NCI-H345 treated with DMSO at 0.1 percent for 48 hours (cell line): ENCODE results near the gene CHD2.
A peak's percentile ranks its signal among the peaks of the same experiment; 100 is the strongest.
"Not testable (repeated sequence)": the region's sequence is repeated elsewhere in the genome, so short reads cannot be mapped to it uniquely, and the experiment has no call there.

Source experiments
- DNase-seq: peaks from one replicate; lab custom pipeline; 2025; ENCODE audit not compliant: unreplicated experiment; lab: John Stamatoyannopoulos, UW

Gene CHD2

DNA sequence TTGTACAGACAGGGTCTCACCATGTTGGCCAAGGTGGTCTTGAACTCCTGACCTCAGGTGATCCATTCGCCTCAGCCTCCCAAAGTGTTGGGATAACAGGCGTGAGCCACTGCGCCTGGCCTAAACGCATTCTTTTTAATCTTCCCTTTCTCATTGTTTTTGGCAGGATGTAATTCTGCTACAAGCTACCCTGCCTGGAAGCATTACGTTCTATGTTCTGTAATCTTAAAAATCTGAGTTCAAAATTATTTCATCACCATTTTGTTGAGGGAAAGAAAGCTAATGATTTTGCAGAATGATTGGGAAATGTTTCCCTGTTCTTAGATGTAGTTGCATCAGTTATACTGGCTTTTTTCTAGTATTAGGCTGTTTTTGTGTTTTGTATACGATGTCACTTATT, 117.4 kb downstream of the CHD2 start:
- DNase-seq: no peak

DNA sequence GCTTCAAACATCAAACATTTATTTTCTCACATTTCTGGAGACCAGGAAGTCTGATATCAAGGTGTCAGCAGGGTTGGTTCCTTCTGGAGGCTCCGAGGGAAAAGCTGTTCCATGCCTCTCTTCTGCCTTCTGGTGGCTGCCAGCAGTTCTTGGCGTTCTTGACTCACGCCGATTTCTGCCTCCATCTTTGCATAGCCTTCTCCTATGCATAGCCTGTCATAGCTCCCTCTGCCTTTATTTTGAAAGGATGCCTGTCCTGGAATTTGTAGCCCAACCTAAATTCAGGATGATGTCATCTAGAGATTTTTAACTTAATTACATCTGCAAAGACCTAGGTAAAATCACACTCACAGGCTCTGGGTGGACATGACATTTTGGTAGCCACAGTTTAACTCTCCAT, 118.5 kb downstream of the CHD2 start:
- no peak for DNase-seq

DNA sequence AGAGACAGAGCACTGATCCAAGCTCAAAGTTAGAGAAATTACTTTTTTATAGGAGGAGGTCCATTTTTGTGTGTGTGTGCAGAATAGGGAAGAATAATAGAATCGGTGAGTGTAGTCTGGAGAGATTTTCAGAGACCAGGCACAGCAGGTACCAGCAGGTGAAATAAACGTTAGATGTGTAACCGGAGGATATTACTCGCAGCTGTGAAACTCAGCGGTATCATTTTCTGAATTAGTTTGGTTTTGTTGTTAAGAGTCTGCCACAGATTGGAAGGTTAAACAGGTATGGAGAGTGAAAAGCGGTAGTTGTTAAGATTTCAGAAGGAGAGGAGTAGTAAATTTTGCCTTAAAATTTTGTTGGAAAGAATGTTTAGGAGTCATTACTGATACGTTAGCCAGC, 119.0 kb downstream of the CHD2 start:
- no peak for DNase-seq

DNA sequence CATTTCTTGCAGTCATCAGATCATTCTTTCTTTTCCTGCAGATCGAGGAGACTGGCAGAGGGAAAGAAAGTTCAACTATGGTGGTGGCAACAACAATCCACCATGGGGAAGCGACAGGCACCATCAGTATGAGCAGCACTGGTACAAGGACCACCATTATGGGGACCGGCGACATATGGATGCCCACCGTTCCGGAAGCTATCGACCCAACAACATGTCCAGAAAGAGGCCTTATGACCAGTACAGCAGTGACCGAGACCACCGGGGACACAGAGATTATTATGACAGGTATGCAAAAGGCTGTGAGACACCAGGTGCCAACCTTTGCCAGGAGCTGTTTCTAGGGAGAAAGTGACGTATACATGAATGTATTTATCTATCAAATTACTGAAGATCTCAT, 119.8 kb downstream of the CHD2 start:
- DNase-seq: no peak

DNA sequence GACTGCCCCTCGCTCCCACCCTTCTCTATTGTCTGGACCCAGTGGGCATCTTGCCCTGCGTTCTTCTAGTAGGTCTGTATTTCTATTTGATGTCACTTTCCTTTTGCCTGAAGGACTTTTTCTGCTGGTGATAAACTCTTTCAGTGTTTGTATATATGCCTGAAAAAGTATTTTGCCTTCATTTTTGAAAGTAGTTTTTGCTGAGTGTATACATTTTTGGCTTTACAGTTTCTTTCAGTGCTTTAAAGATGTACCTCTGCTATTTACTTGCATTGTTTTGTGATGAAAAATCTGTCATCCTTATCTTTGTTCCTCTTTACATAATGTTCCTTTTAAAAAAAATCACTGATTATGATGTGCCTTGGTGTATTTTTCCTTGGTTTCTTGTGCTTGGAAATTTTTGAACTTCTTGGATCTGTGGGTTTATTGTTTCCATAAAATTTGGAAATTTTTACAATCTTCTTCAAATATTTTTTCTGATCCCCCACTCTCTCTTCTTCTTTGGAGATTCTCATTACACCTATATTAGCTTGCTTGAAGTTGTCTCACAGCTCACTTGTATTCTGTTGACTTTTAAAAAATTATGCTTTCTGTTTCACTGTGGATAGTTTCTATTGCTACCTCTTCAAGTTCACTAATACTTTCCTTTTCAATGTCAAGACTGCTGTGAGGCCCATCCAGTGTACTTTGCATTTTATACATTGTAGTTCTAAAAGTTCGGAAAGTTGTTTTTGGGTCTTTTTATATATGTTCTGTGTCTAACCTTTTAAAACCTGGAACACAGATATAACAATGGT, 121.0 kb downstream of the CHD2 start:
- DNase-seq: no peak

DNA sequence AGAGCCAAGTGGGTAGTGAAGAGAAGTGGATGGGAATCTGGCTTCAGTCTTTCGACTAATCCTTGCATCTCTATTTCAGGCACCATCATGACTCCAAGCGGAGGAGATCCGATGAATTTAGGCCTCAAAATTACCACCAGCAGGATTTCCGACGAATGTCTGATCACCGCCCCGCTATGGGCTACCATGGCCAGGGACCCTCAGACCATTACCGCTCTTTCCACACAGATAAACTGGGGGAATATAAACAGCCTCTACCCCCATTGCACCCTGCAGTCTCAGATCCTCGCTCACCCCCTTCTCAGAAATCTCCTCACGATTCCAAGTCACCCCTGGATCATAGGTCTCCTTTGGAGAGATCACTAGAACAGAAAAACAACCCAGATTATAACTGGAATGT, 124.2 kb downstream of the CHD2 start:
- no peak for DNase-seq

DNA sequence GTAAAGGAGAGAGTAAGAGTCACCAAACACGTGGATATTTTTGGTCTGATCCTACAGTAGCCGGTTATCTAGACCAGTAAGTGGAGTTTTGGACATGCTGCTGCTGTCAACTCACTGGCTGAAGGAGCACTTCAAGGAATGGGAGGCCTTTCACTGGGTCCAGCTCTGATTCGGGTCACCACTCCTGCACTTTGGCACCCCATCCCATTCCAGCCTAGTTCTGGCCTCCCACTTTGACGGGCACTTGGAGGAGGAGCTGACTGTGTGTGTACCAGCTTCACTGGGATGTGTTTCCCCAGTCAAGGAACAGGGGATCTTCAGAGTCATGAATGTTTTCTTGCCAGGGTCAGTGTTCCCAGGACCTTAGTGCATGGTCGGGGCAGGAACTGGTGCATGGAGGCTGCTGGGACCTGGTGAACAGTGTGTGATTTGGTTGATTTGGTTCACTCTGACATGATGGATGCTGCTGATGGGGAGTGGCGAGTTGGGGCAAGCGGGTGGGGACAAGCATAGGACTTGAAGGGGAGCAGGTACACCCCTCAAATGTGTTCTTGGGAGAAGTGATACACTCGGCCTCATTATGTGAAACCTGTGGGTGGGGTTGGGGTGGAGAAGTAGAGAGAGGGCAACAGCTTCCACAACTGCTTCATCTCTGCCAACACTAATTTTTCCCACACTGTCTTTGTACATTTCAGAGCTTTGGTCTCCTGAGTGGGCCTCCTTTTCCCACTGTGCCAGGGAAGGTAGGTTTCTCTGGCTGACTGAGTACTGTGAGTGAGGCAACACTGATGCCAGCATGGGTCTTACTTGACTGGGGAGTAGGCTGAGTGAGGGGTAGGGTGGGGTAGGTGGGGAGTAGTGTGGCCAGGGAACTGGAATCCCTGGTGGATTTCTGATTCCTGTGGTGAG, 124.8 kb downstream of the CHD2 start:
- no peak for DNase-seq

DNA sequence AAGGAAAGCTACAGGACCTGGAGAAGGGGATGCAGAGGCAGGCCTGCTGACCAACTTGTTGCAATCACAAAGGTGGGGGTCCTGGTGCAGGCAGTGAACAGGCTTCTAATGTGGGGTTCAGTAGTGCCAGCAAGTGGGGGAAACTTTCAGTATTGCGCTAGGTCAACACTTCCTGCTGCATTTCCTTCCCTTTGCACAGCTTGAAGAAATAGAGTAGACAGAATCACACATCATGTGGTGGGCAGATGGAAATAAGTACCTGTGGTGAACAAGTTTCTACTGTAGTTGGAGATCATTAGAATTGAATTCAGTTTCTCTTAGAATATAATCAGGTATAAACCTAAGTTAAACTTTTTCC, 125.5 kb downstream of the CHD2 start:
- no peak for DNase-seq

DNA sequence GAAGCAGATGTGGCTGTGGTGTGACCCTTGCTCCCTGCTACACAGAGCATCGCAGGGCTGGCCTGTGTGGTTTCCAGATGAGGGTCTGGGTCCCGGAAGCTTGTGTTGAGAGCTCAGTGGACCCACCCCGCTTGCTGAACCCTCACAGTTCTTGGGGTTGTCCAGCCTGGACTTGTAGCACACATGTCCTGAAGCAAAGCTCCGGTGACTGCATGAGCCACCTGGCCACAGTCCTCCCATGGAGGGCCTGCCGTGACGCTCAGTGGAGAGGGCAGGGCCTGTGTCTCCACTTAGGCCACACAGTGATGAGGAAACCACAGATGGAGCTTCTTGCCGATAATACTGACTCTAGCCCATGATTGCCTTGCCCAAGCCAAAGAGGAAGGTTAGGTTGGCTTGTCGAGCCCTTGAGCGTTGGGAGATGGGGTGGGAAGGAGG, 126.3 kb downstream of the CHD2 start:
- DNase-seq: no peak

DNA sequence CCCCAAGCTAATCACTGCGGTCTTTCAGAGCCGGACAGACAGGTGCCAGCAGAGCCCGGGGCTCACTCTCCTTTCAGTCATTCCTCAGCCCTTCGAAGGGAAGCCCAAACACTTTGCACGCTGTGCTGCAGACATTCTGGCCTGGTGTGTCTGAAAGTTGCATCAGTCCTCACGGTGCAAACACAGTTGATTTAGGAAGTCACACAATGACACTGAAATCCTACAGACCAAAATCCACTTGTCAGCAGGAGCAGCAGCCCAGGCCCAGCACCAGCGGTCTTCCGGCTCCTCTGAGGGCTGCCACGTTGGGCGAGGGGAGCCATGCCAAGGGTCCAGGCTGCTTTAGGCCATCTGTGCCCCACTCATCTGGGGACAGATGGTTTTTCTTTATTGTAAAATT, 127.3 kb downstream of the CHD2 start:
- no peak for DNase-seq

DNA sequence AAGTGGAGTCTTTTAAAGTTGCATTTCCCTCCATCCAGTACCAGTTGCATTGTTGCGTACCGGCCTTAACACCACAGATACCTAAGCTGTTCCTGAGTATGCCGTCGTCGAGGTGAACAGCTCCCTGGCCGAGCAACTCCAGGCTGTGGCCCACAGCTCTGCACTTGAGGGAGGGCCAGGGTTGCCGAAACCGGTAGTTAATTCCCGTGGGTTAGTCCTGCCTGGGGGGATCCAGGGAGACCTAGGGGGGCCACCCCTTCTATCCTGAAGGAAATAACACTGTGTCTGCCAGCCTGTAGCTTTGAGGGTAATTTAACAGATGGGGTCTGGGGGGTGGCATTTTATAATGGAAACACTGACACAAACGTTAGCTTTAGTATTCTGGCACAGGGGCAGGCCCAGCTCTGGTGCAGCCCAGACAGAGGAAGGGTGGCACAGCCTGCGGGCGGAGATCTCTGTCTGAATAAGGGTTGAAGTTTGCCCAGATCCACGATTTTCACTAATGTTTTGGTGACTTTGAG, 128.0 kb downstream of the CHD2 start:
- no peak for DNase-seq

DNA sequence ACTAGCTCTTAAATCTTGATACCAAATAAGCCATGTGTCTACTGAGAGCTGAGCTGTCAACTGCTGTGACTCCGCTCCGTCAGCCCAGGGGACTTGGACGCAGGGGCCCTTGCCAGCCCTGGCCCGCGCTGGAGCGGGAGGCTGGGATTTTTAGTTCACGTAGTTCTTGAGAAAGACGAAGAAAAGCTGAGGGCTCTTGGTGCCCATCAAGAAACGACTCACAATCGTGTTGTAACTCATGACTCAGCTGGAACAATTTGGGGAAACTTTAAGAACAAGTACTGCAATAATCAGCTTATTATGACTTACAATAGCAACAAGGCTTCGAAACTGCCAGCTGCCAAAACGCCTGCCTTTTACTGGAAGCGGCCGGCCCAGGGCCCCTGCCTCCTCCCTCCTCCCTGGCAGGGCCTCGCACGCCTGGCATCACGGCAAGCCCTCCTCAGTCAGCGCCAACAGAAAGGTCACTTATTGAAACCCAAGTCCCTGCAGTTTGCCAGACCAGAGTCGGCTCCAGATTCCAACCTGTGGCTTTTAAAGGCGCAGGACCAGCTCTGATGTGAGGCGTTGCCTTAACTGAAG, 128.6 kb downstream of the CHD2 start:
- no peak for DNase-seq

DNA sequence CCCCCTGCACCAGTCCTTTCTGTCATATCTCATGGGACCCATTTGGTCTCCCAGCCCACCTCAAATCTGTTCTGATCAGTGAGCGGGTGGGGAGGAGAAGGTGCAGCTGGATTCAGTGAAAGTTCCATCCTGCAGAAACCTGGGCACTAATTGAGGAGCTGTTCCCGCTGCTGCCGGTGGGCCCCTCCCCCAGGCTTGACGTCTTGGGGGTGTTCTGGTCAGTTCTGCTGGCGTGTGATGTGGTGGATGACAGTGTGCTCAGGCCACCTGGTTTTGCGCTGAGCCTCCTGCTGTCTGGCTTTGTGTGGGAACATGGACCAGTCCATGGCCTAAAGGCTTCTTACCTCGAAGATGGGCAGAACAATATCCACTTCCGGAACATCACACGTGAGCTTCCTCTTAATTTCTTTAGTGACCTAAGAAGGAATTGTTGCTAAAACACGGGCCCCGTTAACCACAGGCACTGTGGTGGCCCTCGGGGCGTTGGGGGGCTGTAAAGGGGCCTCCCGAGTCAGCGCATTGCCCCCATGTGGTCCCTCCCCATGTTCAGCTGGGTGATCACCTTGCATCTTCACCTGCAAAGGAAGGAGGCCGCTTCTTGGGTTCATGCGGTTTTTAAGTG, 129.2 kb downstream of the CHD2 start:
- DNase-seq: no peak

DNA sequence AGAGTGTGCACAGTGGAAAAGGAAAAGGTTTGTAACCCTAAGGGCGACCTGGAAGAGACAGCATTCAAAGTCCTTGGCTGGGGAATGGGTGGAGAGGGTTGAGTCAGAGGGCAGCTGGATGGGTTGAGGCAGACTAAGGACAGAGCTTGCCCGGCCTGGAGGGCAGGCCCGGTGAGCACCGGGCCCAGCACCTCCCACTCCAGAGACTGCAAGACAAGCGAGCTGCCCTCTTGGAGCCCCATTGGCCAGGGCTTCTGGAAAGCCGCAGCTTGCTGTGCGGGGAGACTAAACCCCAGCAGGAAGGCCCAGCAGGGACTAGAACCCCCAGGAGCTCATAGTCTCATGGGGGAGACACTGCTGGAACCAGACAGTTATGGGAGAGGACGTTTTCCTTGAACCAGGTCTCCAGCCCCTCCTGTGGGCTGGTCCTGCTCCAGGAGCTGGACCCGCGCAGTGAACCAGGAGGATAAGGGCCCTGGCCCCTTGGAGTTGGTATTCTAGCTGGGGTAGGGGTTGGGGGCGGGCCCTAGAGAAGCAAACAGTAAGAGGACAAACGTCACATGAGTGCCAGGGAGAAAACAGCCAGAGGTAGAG, 129.8 kb downstream of the CHD2 start:
- no peak for DNase-seq

DNA sequence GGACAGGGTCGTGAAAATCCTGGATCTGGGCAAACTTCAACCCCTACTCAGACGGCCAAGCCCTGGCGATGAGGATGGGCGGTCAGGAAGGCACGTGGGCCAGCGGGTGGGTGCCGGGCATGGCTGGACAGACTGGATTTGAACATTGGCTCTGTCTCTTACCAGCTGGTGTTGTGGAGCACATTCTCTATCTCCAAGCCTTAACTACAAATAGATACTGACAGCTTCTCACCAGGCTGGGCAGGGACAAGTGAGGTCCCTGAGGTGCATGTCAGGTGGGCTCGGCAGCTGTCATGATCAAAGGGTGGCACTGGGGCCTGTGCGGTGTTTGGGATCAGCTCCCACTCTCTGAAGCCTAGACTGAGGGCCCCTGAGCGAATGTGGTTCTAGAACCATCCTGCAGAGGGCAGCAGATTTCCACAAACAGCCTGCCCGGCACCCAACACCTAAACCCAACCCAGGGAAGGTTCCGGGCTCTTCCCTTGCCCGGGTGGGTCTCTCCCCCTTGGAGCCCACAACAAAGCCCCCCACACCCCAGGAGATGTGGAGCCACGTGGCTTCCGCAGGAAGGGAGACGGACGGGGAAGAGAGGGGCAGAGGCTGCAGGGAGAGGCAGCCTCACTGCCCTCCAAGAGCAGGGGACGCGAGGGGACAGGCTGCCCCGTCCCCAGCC, 130.4 kb downstream of the CHD2 start:
- DNase-seq: peak; percentile 27

DNA sequence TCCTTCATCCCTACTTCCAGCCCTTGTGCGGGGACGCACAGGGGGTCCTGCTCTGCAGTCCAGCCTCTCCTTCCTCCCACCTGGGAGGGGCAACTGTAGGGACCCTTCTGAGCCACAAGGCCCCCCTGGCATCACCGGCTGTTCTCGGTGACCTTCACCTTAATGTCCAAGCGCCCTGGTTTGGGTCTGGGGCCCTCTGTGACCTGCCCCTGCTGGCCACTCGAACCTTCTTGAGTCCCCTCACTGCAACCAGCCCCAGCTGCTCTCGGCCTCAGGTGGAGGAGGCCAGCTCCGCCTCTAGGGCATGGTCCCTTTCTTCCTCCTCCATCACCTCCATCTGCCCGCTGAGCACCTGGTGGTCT, 131.0 kb downstream of the CHD2 start:
- no peak for DNase-seq

DNA sequence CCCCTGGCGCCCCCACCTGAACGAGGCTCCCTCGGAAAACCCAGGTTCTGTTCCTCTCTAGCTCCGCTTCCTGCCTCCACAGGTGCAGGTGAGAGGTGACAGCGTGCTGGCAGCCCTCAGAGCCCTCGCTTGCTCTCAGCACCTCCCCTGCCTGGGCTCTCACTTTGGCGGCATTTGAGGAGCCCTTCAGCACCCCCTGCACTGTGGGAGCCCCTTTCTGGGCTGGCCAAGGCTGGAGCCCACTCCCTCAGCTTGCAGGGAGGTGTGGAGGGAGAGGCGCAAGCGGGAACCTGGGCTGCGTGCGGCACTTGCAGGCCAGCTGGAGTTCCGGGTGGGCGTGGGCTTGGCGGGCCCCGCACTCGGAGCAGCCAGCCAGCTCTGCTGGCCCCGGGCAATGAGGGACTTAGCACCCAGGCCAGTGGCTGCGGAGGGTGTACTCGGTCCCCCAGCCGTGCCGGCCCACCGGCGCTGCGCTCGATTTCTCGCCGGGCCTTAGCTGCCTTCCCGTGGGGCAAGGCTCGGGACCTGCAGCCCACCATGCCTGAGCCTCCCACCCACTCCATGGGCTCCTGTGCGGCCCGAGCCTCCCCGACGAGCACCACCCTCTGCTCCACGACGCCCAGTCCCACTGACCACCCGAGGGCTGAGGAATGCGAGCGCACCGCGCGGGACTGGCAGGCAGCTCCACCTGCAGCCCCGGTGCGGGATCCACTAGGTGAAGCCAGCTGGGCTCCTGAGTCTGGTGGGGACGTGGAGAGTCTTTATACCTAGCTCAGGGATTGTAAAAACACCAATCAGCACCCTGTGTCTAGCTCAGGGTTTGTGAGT, 131.6 kb downstream of the CHD2 start:
- not testable (repeated sequence) for DNase-seq

DNA sequence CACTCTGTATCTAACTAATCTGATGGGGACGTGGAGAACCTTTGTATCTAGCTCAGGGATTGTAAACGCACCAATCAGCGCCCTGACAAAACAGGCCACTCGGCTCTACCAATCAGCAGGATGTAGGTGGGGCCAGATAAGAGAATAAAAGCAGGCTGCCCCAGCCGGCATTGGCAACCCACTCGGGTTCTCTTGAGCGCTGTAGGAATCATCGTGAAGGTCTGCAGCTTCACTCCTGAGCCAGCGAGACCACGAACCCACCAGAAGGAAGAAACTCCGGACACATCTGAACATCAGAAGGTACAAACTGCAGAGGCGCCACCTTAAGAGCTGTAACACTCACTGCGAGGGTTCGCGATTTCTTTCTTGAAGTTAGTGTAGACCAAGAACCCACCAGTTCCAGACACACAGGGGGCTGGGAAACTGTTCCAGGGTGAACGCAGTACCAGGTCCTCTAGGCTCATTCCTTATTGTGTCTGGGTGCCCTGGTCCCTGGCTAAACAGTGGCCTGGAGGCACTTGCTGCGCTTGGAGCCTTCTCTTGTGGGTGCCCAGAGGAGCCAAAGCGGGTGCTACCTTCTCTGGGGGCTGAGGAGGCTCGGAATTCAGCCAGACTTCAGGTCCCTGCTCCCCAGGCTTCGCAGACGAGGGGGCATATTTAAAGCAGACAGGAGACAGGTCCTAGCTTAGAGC, 132.5 kb downstream of the CHD2 start:
- not testable (repeated sequence) for DNase-seq
